IPS-NIHi7 (cell line): ENCODE measurements around the gene SBK1.
"Not testable (repeated sequence)": the region's sequence is repeated elsewhere in the genome, so short reads cannot be mapped to it uniquely, and the experiment has no call there.

Experiments used
- DNase-seq: peaks from one replicate; pipeline ENCODE4 v3.0.0; 2012; ENCODE audit warnings: mixed read lengths; ENCODE audit errors: extremely low spot score

The SBK1 gene

GRCh38 chr16:28308794-28309584 lies 16.7 kb downstream of the SBK1 start:
- DNase-seq, result no peak

GRCh38 chr16:28309811-28310311 lies 17.5 kb downstream of the SBK1 start:
- no peak for DNase-seq

GRCh38 chr16:28310796-28311195 lies 18.5 kb downstream of the SBK1 start:
- DNase-seq, result no peak

GRCh38 chr16:28311413-28311812 lies 19.1 kb downstream of the SBK1 start:
- DNase-seq, result no peak

- no peak for DNase-seq
Observed at GRCh38 chr16:28311913-28312312, 19.6 kb downstream of the SBK1 start.

- DNase-seq, result no peak
Observed at GRCh38 chr16:28312327-28312726, 20.0 kb downstream of the SBK1 start.

- DNase-seq, result no peak
Observed at GRCh38 chr16:28313587-28313986, 21.3 kb downstream of the SBK1 start.

GRCh38 chr16:28316054-28316453 lies 23.7 kb downstream of the SBK1 start:
- no peak for DNase-seq

GRCh38 chr16:28317040-28317880 lies 24.9 kb downstream of the SBK1 start:
- DNase-seq, result peak; percentile 86

- no peak for DNase-seq
Observed at GRCh38 chr16:28318042-28318744, 25.9 kb downstream of the SBK1 start.

GRCh38 chr16:28319476-28320022 lies 27.2 kb downstream of the SBK1 start:
- DNase-seq, result no peak

- DNase-seq, result no peak
Observed at GRCh38 chr16:28320023-28320561, 27.8 kb downstream of the SBK1 start.

GRCh38 chr16:28320741-28321140 lies 28.4 kb downstream of the SBK1 start:
- DNase-seq, result no peak

GRCh38 chr16:28321700-28322411 lies 29.5 kb downstream of the SBK1 start:
- DNase-seq, result peak; percentile 81

GRCh38 chr16:28324235-28324886 lies 32.0 kb downstream of the SBK1 start:
- DNase-seq, result no peak

GRCh38 chr16:28324887-28325279 lies 32.6 kb downstream of the SBK1 start:
- DNase-seq, result no peak

- DNase-seq, result peak; percentile 83
Observed at GRCh38 chr16:28326881-28327610, 34.7 kb downstream of the SBK1 start.

- DNase-seq, result peak; percentile 35
Observed at GRCh38 chr16:28330232-28330631, 37.9 kb downstream of the SBK1 start.

GRCh38 chr16:28330981-28331380 lies 38.7 kb downstream of the SBK1 start:
- DNase-seq, result not testable (repeated sequence)

- not testable (repeated sequence) for DNase-seq
Observed at GRCh38 chr16:28332632-28333031, 40.3 kb downstream of the SBK1 start.
